GM23338 (cell line): ENCODE results near the gene PLPP7.

Source experiments
- POLR2AphosphoS5 ChIP-seq: IDR thresholded peaks from 2 replicates; pipeline ENCODE4 v1.6.1; 2016; ENCODE audit warnings: antibody characterized with exemption, low read depth
- TF ChIP-seq, protein P1 (sequence below), 2 experiments: fragments of 200-600 bp in 1 of 2; sonication (generic) in 1 of 2; conservative IDR thresholded peaks; 2 replicates each; pipeline versions ENCODE4 v1.5.1 to v1.6.1; 2016 to 2017; ENCODE audit warnings: antibody characterized with exemption in 2 of 2, low read depth in 2 of 2, mild to moderate bottlenecking in 2 of 2, moderate library complexity in 1 of 2

GRCh38 chr9:131312246-131312645 lies 22.7 kb downstream of the PLPP7 start:
- no peak for TF ChIP-seq POLR2AphosphoS5
- TF ChIP-seq, protein P1, sequence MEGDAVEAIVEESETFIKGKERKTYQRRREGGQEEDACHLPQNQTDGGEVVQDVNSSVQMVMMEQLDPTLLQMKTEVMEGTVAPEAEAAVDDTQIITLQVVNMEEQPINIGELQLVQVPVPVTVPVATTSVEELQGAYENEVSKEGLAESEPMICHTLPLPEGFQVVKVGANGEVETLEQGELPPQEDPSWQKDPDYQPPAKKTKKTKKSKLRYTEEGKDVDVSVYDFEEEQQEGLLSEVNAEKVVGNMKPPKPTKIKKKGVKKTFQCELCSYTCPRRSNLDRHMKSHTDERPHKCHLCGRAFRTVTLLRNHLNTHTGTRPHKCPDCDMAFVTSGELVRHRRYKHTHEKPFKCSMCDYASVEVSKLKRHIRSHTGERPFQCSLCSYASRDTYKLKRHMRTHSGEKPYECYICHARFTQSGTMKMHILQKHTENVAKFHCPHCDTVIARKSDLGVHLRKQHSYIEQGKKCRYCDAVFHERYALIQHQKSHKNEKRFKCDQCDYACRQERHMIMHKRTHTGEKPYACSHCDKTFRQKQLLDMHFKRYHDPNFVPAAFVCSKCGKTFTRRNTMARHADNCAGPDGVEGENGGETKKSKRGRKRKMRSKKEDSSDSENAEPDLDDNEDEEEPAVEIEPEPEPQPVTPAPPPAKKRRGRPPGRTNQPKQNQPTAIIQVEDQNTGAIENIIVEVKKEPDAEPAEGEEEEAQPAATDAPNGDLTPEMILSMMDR (conservative IDR thresholded peaks at IDR 0.05; ENCODE audit: low read depth in 2 of 2) = no peak
